ENCODE data around the gene TMEM50A.
A peak's percentile ranks its signal among the peaks of the same experiment; 100 is the strongest.
"Not testable (repeated sequence)": the region's sequence is repeated elsewhere in the genome, so short reads cannot be mapped to it uniquely, and the experiment has no call there.

Gene TMEM50A

GRCh38 chr1:25402947-25403803 is 65.0 kb downstream of the TMEM50A start:
- not testable (repeated sequence) for H3K4me2 ChIP-seq (ENCODE audit: low read length); H3K27ac ChIP-seq (ENCODE audit: low read depth, low read length); H3F3A ChIP-seq (ENCODE audit: control insufficient read depth, insufficient read depth); H3K36me3 ChIP-seq (ENCODE audit: control insufficient read depth, low read length); H3K4me3 ChIP-seq (ENCODE audit: low read length); H4K20me1 ChIP-seq (ENCODE audit: control insufficient read depth, insufficient read depth, low read depth, low read length); H3K9me3 ChIP-seq (ENCODE audit: control insufficient read depth, insufficient read depth, low read length); H3K27me3 ChIP-seq (ENCODE audit: control insufficient read depth, low read length); H3K9me2 ChIP-seq (replicated peaks; ENCODE audit: control insufficient read depth, low read length); H3K79me2 ChIP-seq (ENCODE audit: control insufficient read depth, low read length); H3K4me1 ChIP-seq (ENCODE audit: control insufficient read depth, low read length)
- TF ChIP-seq, protein P1, sequence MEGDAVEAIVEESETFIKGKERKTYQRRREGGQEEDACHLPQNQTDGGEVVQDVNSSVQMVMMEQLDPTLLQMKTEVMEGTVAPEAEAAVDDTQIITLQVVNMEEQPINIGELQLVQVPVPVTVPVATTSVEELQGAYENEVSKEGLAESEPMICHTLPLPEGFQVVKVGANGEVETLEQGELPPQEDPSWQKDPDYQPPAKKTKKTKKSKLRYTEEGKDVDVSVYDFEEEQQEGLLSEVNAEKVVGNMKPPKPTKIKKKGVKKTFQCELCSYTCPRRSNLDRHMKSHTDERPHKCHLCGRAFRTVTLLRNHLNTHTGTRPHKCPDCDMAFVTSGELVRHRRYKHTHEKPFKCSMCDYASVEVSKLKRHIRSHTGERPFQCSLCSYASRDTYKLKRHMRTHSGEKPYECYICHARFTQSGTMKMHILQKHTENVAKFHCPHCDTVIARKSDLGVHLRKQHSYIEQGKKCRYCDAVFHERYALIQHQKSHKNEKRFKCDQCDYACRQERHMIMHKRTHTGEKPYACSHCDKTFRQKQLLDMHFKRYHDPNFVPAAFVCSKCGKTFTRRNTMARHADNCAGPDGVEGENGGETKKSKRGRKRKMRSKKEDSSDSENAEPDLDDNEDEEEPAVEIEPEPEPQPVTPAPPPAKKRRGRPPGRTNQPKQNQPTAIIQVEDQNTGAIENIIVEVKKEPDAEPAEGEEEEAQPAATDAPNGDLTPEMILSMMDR (IDR thresholded peaks at IDR 0.05; ENCODE audit: low read depth, low read length, poor library complexity, severe bottlenecking), result peak; percentile 35

- H3K4me2 ChIP-seq (ENCODE audit: low read length); H3K27me3 ChIP-seq (ENCODE audit: control insufficient read depth, low read length); H3K4me3 ChIP-seq (ENCODE audit: low read length); H3K36me3 ChIP-seq (ENCODE audit: control insufficient read depth, low read length); H4K20me1 ChIP-seq (ENCODE audit: control insufficient read depth, insufficient read depth, low read depth, low read length); H3F3A ChIP-seq (ENCODE audit: control insufficient read depth, insufficient read depth); H3K9me3 ChIP-seq (ENCODE audit: control insufficient read depth, insufficient read depth, low read length); H3K9me2 ChIP-seq (replicated peaks; ENCODE audit: control insufficient read depth, low read length); H3K79me2 ChIP-seq (ENCODE audit: control insufficient read depth, low read length); H3K27ac ChIP-seq (ENCODE audit: low read depth, low read length); H3K4me1 ChIP-seq (ENCODE audit: control insufficient read depth, low read length): not testable (repeated sequence)
These were observed 67.7 kb downstream of the TMEM50A start for GRCh38 chr1:25405731-25406305.

DNA sequence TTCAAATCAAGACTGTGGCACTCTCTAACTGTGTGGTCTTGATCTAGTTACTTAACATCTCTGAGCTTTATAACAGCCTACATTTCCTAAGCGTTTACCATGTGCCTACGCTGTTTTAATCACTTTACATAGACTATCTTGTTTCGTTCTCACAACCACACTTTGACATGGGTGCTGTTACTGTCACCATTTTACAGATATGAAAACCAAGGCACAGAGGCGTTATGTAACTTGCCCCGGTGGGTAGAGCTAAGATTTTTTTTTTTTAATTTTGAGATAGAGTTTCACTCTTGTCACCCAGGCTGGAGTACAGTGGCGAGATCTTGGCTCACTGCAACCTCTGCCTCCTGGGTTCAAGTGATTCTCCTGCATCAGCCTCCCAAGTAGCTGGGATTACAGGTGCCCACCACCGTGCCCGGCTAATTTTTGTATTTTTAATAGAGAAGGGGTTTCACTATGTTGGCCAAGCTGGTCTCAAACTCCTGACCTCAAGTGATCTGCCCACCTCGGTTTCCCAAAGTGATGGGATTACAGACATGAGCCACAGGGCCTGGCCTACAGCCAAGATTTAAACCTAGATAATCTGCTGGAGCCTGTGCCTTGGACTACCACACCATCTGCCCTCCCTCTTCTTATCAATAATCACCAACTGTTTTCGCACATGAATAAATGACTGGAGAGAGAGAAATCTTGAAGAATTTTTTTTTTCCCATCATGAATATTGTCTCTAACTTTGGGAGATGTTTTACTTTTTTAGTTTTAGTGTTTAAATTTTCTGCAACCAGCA is 71.7 kb downstream of the TMEM50A start:
- not testable (repeated sequence) for H3K79me2 ChIP-seq (ENCODE audit: control insufficient read depth, low read length); H3K4me3 ChIP-seq (ENCODE audit: low read length); H4K20me1 ChIP-seq (ENCODE audit: control insufficient read depth, insufficient read depth, low read depth, low read length); H3K4me2 ChIP-seq (ENCODE audit: low read length); H3K9me2 ChIP-seq (replicated peaks; ENCODE audit: control insufficient read depth, low read length); H3K27me3 ChIP-seq (ENCODE audit: control insufficient read depth, low read length); H3K36me3 ChIP-seq (ENCODE audit: control insufficient read depth, low read length); H3K9me3 ChIP-seq (ENCODE audit: control insufficient read depth, insufficient read depth, low read length); H3F3A ChIP-seq (ENCODE audit: control insufficient read depth, insufficient read depth); H3K27ac ChIP-seq (ENCODE audit: low read depth, low read length)
- H3K4me1 ChIP-seq (ENCODE audit: control insufficient read depth, low read length), result peaks cover 37% of the 10 kb centered on the region
